Measurements from ENCODE around the gene ATP5F1D.

Gene ATP5F1D

DNA sequence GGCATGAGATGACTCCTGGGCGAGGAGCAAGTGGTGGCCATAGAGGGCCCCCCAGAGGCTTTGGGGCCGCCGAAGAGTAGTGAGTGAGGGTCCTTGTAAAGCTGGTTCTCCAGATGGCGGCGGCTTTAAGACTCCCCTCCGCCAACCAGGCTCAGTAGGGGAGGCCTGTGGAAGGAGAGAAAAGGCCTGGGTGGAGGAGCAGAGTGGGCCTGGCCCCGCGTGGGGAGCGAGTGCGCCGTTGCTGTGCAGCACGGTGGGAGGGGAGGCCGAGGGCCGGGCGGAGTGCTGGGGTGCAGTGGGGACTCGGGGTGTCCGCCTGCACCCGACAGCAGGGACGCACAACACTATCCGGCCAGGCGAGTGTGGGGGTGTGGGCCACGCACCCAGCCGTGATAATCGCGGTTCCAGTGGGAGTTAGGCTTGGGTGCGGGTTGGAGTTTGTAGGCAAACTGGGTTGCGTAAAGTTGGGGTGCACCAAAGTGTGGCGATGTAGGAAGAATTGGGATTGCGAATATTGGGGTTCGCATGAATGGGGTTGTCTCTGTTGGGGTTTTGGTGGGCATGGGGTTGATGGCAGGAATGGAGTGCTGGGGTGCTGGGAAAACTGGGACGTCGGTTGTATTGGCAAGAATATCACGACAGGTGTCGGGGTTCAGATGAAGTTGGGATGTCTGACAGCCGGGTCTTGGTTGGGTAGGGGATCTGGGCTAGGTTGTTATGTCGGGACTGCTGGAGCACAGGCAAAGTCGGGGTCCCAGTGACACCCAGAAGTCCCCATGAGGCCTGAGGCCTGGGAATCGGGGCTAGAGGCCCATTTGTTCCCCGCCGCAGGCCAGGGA is 26.9 kb downstream of the ATP5F1D start:
- DNase-seq (ENCODE audit: insufficient read length, low spot score) (no peak), FAIRE-seq (no peak)

GRCh38 chr19:1269065-1269477 is 27.5 kb downstream of the ATP5F1D start, which contains the start of gene CIRBP:
CIRBP (plus strand) TSS chr19:1269332; CDS start chr19:1270934, 1,602 bp downstream.
- FAIRE-seq (peak; percentile 84), DNase-seq (ENCODE audit: insufficient read length, low spot score) (peak; percentile 94)

GRCh38 chr19:1269478-1270212 is 28.1 kb downstream of the ATP5F1D start:
- DNase-seq (ENCODE audit: insufficient read length, low spot score), result peak; percentile 76
- FAIRE-seq, result peak; percentile 9

DNA sequence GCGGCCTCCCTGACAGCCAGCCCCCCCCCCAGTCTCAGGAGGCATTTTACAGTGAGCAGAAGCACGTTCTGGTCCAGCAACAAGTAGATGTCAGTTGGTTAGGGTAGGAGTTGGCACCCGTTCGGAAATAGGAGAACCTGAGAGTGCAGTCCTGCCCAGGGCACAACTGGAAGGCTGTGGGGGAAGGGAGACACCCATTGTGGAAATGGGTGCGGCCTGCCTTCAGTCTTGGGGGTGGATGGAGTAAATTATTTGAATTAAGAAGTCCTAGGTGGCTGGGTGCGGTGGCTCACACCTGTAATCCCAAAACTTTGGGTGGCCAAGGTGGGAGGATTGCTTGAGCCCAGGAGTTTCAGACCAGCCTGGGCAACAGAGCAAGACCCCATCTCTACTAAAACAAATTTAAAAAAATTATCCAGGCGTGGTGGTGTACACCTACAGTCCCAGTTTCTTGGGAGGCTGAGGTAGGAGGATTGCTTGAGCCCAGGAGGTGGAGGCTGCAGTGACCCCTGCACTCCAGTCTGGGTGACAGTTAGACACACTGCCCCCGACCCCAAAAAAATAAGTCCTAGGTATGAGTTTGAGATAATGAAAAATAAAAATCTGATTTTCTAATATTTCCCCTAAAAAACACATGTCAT is 28.8 kb downstream of the ATP5F1D start:
- DNase-seq (ENCODE audit: insufficient read length, low spot score) (no peak), FAIRE-seq (no peak)

GRCh38 chr19:1270854-1271527 is 29.4 kb downstream of the ATP5F1D start:
- no peak for DNase-seq (ENCODE audit: insufficient read length, low spot score)
- FAIRE-seq, result no peak

DNA sequence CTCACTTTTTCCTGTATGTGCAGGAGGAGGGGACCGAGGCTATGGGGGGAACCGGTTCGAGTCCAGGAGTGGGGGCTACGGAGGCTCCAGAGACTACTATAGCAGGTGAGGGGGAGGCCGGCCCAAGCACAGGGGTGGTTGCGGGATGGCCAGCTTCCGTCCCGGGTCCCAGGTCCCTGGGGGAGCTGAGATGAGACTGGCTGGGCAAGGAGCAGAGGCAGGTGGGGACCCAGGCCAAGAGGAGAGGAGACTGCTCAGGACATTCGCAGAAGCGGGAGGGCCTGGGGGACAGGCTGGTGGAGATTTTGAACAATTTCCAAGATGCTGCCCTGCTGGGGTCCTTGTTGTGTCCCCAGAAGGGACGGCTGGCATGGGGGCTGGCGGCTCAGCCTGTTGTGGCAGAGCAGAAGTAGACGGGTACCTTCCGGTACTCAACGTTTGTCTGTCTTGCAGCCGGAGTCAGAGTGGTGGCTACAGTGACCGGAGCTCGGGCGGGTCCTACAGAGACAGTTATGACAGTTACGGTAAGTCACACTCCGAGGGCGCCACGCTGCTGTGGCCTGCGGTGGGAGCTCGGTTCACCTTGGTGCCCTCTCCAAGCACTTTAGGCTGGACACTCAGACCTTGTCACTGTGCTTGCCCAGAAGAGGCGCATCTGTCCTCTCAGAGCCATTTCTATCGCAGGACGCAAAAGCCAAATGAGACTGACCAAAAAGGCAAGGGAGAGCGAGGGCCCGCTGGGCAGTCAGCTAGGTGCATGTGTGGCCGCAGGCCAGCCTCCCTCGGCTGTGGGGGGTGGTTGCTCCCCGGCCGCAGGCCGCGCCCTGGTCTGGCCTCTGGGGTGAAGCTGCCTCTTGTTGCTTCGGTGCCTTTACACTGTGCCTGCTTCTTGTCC is 30.2 kb downstream of the ATP5F1D start:
- DNase-seq (ENCODE audit: insufficient read length, low spot score) (no peak), FAIRE-seq (no peak)

DNA sequence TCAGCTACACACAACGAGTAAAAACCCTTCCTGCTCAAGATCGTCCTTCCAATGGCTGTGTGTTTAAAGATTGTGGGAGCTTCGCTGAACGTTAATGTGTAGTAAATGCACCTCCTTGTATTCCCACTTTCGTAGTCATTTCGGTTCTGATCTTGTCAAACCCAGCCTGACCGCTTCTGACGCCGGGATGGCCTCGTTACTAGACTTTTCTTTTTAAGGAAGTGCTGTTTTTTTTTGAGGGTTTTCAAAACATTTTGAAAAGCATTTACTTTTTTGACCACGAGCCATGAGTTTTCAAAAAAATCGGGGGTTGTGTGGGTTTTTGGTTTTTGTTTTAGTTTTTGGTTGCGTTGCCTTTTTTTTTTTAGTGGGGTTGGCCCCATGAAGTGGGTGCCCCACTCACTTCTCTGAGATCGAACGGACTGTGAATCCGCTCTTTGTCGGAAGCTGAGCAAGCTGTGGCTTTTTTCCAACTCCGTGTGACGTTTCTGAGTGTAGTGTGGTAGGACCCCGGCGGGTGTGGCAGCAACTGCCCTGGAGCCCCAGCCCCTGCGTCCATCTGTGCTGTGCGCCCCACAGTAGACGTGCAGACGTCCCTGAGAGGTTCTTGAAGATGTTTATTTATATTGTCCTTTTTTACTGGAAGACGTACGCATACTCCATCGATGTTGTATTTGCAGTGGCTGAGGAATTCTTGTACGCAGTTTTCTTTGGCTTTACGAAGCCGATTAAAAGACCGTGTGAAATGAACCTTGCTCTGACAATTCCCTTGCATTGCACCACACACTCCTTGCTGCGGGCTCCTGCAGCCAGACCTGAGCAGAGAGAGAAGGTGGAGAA is 31.1 kb downstream of the ATP5F1D start:
- no peak for FAIRE-seq

DNA sequence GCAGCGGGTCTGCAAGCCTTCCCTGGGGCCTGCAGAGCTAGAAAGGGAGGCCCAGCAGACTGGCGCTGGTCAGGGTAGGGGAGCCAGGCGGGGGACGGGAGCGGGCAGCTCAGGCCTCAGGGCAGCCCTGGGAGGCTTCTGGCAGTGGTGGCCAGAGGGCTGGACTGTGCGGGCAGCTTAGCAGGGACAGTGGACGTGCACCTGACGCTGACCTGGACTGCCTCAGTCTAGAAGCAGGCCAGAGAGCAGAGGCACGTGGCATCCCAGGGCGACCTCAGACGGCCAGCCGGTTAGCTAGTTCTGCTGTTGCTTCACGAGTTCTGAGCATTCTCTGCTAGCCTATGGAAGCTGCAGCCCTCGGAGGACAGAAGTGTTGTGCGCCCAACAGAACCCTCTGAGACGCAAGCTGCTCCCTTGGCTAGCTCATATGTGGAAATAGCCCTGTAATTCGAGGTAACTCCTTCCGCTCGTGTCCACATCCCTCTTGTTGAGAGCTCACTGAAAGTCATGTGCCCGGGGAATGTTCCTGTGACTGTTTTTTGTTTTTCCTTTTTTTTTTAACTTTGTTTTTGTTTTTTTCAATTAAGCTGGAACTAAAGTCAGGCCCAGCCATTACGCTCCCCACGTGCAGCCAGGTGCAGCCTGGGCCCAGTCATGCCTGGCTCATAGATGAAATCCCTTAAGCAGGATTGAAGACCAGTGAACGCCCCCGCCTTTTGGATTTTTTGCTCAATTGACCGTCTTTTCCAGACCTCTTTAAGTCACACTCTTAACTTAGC is 31.9 kb downstream of the ATP5F1D start:
- FAIRE-seq (no peak), DNase-seq (ENCODE audit: insufficient read length, low spot score) (no peak)

More for the DNA sequence above, 31.1 kb downstream of the ATP5F1D start:
- no peak for DNase-seq (ENCODE audit: insufficient read length, low spot score)

GRCh38 chr19:1274081-1274851 is 32.7 kb downstream of the ATP5F1D start:
- DNase-seq (ENCODE audit: insufficient read length, low spot score) (no peak), FAIRE-seq (no peak)

- no peak for DNase-seq (ENCODE audit: insufficient read length, low spot score)
- no peak for FAIRE-seq
Observed at GRCh38 chr19:1274852-1275259, 33.3 kb downstream of the ATP5F1D start.

- peak; percentile 92 for FAIRE-seq
- DNase-seq (ENCODE audit: insufficient read length, low spot score), result peak; percentile 89
Observed at GRCh38 chr19:1275260-1275975, 33.9 kb downstream of the ATP5F1D start, which contains the start of gene FAM174C. FAM174C (plus strand) TSS chr19:1275530; CDS start chr19:1275550, 20 bp downstream.

GRCh38 chr19:1275976-1276627 is 34.6 kb downstream of the ATP5F1D start:
- no peak for DNase-seq (ENCODE audit: insufficient read length, low spot score)
- no peak for FAIRE-seq

DNA sequence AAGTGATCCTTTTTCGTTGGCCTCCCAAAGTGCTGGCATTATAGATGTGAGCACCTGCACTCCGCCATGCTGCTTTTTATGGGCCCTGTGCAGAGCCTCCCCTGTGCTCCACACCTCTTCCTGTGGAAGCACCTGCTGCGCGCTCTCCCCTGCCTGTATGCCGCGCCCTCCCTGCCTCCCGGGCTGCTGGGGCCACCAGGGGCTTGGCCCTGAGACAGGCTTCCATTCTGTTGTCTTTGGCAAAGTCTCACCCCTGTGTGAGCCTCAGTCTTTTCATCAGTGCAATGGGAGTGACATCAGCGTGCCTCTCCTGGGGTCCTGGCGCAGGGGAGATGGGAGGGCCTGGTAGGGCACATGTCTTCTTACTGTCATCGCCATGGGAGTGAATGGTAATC is 35.1 kb downstream of the ATP5F1D start:
- FAIRE-seq, result no peak

GRCh38 chr19:1277061-1277460 is 35.5 kb downstream of the ATP5F1D start:
- DNase-seq (ENCODE audit: insufficient read length, low spot score), result no peak
- no peak for FAIRE-seq

More for the DNA sequence above, 35.1 kb downstream of the ATP5F1D start:
- DNase-seq (ENCODE audit: insufficient read length, low spot score), result no peak

DNA sequence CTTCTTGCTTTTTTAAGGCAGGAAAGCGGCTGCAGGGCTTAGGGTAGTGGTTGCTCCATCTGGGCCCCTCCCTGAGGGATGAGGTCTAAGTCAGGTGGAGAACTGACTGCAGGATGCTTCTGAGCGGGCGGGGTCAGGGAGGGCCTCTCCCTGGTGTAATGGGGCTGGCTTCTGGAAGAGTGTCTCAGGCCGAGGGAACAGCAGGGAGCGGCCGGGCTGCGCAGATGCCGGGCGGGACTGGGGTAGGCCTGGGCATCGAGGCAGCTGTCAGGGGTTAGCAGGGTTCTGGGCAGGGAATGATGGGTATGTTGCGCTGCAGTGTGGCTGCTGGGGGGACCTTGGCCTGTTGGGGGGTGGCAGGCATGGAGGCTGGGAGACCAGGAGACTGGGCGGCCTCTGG is 36.5 kb downstream of the ATP5F1D start:
- FAIRE-seq, result no peak
- DNase-seq (ENCODE audit: insufficient read length, low spot score), result no peak
